ENCODE data around the gene CCDC7.

The CCDC7 gene

DNA sequence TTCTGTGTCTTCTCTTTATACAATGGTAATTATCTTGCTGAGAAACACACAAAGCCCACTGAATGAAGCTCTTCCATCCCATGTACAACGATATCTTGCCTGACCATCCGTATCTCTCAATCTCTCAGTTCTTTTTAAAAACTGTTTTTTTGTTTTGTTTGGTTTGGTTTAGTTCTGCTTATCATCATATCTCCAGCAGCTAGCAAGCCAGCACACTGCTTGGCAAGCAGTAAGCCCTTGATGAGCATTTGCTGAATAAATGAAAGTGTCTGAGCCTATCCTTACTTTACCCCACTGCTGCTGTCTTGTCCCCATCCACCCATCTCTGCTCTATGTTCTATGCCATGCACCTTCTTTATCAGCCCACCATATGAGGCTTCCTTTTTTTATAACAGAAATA, 477.9 kb downstream of the CCDC7 start:
- no peak overlapping the region for H3K4me3 ChIP-seq (replicated peaks; ENCODE audit: low read depth, low read length)
- DNase-seq (ENCODE audit: extremely low read depth, low read depth) = no peak
- TF ChIP-seq, protein P1, sequence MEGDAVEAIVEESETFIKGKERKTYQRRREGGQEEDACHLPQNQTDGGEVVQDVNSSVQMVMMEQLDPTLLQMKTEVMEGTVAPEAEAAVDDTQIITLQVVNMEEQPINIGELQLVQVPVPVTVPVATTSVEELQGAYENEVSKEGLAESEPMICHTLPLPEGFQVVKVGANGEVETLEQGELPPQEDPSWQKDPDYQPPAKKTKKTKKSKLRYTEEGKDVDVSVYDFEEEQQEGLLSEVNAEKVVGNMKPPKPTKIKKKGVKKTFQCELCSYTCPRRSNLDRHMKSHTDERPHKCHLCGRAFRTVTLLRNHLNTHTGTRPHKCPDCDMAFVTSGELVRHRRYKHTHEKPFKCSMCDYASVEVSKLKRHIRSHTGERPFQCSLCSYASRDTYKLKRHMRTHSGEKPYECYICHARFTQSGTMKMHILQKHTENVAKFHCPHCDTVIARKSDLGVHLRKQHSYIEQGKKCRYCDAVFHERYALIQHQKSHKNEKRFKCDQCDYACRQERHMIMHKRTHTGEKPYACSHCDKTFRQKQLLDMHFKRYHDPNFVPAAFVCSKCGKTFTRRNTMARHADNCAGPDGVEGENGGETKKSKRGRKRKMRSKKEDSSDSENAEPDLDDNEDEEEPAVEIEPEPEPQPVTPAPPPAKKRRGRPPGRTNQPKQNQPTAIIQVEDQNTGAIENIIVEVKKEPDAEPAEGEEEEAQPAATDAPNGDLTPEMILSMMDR (IDR thresholded peaks at IDR 0.05; ENCODE audit: low read depth, low read length, missing control alignments) = no peak
